Activated T-cell treated with anti-CD3 and anti-CD28 coated beads, Interleukin-2, amount 50 U/mL, for 4 hours (primary cell): Measurements from ENCODE around the gene MYMK. TPM values are rescaled to one million over a fixed set of nuclear protein-coding genes. Genes with fewer than 3 reads are reported as not detected.

ENCODE experiments used
- ATAC-seq, 2 donors: fragments of 200-7000 bp; cut with Tn5 transposase; one replicate each; pipeline ENCODE4 v1.10.0; 2021
- DNase-seq: peaks from one replicate; pipeline ENCODE4 v3.0.0-alpha.2; 2020
- H3K27me3 Mint-ChIP-seq: one replicate; pipeline ENCODE4 v1.8.0; 2021; ENCODE audit warnings: low read depth, mixed read lengths
- H3K36me3 Mint-ChIP-seq: one replicate; pipeline ENCODE4 v1.8.0; 2022; ENCODE audit warnings: mixed read lengths; ENCODE audit not compliant: insufficient read depth
- H3K4me1 Mint-ChIP-seq: one replicate; pipeline ENCODE4 v1.8.0; 2021; ENCODE audit warnings: low read depth, mixed read lengths
- H3K4me3 Mint-ChIP-seq: one replicate; pipeline ENCODE4 v1.8.0; 2021; ENCODE audit warnings: mild to moderate bottlenecking, moderate library complexity, mixed read lengths
- H3K9me3 Mint-ChIP-seq: one replicate; pipeline ENCODE4 v1.8.0; 2021; ENCODE audit warnings: mixed read lengths
- total RNA-seq, 3 donors: library from RNA; stranded (reverse); gene quantifications; one replicate each; pipeline ENCODE4 v1.2.1, GENCODE V29; 2021

The MYMK gene
- total RNA-seq, 3 donors from 2014 or later: not detected

DNA sequence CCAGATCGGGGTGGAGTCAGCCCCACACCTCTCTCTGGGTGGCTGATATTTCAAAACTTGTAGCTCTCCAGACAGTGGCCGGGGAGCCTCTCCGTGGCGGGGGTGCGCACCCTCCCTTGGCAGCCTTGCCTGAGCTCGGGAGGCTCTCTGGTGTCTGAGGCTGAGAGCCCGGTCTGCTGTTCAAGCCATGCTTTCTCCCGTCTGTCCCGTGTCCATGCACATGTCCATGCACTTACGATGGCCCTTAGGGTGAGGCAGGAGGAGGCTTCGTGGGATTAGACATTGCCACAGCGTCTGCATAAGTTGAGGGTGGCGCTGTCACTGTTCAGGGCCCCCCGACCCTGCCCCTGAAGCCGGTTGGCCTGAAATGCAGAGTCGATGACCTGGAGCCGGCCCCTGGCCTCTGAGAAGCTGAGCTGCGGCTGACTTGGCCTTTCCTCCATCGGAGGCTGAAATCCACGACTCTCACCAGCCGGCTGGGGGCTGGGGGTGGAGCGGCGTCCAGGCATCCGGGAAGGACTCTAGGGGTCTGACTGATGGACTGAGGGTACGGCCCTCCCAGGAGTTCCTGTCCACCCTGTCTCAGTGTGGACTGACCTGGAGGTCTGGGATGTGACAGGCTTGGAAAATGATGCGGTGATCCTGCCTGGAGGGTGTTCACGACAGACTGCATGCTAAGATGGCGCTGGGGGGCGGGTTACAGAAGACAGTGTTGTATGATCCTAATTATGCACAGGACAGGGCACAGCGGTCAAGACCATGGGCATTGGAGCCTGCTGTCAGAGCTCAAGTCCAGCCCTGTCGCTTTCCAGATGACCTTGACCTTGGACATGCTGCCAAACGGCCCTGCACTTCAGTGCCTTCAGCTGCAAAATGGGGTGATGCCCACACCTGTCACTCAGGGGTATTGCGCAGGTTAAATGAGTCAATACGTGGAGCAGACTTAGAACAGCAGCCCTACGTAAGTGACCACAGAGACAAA lies 27.6 kb downstream of the MYMK start:
- DNase-seq: no peak

DNA sequence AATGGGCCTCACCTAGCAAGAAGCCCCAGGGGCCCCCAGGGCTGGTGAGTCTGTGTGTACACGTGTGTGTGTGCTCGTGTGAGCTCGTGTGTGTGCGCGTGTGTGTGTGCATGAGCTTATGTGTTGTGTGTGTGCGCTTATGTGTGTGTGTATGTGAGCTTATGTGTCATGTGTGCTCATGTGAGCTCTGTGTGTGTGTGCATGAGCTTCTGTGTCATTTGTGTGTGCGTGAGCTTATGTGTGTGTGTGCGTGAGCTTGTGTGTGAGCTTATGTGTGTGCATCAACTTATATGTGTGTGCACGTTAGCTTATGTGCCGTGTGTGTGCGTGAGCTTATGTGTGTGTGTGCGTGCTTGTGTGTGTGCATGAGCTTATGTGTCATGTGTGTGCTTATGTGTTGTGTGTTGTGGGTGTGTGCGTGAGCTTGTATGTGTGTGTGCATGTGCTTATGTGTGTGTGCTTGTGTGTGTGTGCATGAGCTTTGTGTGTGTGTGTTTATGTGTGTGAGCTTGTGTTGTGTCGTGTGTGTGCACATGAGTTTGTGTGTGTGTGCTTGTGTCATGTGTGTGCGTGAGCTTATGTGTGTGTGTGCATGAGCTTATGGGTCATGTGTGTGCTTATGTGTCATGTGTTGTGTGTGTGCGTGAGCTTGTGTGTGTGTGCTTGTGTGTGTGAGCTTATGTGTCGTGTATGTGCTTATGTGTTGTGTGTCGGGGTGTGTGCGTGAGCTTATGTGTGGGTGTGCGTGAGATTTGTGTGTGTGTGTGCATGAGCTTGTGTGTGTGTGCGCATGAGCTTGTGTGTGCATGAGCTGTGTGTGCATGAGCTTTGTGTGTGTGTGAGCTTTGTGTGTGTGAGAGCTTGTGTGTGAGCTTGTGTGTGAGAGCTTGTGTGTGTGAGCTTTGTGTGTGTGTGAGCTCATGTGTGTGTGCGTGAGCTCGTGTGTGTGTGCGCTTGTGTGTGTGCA lies 29.1 kb downstream of the MYMK start:
- Mint-ChIP-seq H3K4me1 (no peaks in the 10 kb centered on the region), H3K9me3 (no peaks in the 10 kb centered on the region), H3K36me3 (no peaks in the 10 kb centered on the region), H3K27me3 (peaks cover 6% of the 10 kb centered on the region), H3K4me3 (no peak overlapping the region)
- DNase-seq: no peak
- ATAC-seq: no peak

More for the DNA sequence above, 27.6 kb downstream of the MYMK start:
- no peaks in the 10 kb centered on the region for H3K36me3 Mint-ChIP-seq
- H3K4me1 Mint-ChIP-seq: no peaks in the 10 kb centered on the region
- no peak for ATAC-seq
- peaks cover 11% of the 10 kb centered on the region for H3K9me3 Mint-ChIP-seq
- H3K27me3 Mint-ChIP-seq: peaks cover 6% of the 10 kb centered on the region
- no peak overlapping the region for H3K4me3 Mint-ChIP-seq

- Mint-ChIP-seq H3K27me3 (peaks cover 9% of the 10 kb centered on the region), H3K9me3 (no peaks in the 10 kb centered on the region), H3K4me1 (no peaks in the 10 kb centered on the region), H3K4me3 (no peak overlapping the region), H3K36me3 (no peaks in the 10 kb centered on the region)
- DNase-seq (no peak), ATAC-seq (no peak)
Observed at GRCh38 chr9:133494636-133495326, 30.0 kb downstream of the MYMK start.

GRCh38 chr9:133493845-133494540 lies 30.8 kb downstream of the MYMK start:
- Mint-ChIP-seq H3K4me3 (no peak overlapping the region), H3K9me3 (no peaks in the 10 kb centered on the region)

GRCh38 chr9:133493428-133493827 lies 31.3 kb downstream of the MYMK start:
- Mint-ChIP-seq H3K4me3 (no peak overlapping the region), H3K4me1 (no peaks in the 10 kb centered on the region), H3K9me3 (no peaks in the 10 kb centered on the region), H3K27me3 (peaks cover 12% of the 10 kb centered on the region), H3K36me3 (no peaks in the 10 kb centered on the region)
- ATAC-seq: no peak
- DNase-seq: no peak

More at GRCh38 chr9:133493845-133494540, 30.8 kb downstream of the MYMK start:
- Mint-ChIP-seq H3K36me3 (no peaks in the 10 kb centered on the region), H3K4me1 (no peaks in the 10 kb centered on the region), H3K27me3 (peaks cover 15% of the 10 kb centered on the region)
- ATAC-seq (no peak), DNase-seq (no peak)

DNA sequence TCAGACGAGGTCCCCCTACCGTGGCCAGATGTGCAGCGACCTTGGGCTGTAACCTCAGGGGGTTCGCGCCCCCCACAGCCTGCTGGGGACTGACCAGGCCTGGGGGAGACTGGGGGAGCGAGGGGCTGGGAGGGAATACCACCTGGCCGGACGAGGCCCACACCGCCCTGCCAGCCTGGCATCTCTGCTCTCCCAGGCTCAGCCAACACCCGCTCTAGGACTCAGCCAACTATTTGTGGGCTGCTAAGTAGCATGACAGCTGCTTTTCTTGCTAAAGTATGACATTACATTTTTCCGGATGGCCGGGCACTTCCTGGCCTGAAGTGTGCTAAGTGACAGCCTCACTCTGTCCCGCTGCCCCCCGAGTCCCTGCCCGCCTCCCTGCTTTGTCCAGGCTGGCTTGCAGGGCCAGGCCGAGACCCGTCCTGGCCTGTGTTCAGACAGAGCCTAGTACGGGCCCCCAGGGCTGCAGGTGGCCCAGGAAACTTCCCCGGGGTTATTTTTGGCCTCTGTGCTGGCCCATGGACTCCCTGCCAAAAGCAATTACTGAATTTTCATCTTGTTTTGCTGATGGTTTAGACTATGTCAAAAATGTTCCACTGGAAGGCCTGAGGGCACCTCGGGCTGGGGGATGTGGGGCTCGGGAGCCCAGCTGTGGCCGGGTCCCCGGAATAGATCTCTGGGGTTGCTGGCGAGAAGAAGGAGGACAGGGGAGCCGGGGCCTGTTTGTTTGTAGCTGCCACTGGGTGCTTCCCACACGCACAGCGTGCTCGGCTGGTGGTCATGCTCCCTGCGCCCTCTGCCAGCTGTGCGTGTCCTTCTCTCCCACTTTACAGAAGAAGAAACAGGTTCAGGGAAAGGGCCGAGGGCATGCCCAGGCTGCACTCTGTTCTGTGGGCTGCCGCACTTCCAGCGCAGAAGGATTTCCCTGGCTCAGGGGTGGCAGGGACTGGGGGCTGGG lies 32.4 kb downstream of the MYMK start:
- no peak overlapping the region for H3K4me3 Mint-ChIP-seq
- ATAC-seq (no peak), DNase-seq (no peak)
- H3K36me3 Mint-ChIP-seq: no peaks in the 10 kb centered on the region
- H3K9me3 Mint-ChIP-seq: no peaks in the 10 kb centered on the region
- H3K27me3 Mint-ChIP-seq: peaks cover 9% of the 10 kb centered on the region
- no peaks in the 10 kb centered on the region for H3K4me1 Mint-ChIP-seq

GRCh38 chr9:133491656-133491925 lies 33.2 kb downstream of the MYMK start:
- ATAC-seq (no peak), DNase-seq (no peak)
- H3K27me3 Mint-ChIP-seq: peaks cover 9% of the 10 kb centered on the region
- no peaks in the 10 kb centered on the region for H3K36me3 Mint-ChIP-seq
- no peaks in the 10 kb centered on the region for H3K9me3 Mint-ChIP-seq
- H3K4me3 Mint-ChIP-seq: no peak overlapping the region
- no peaks in the 10 kb centered on the region for H3K4me1 Mint-ChIP-seq

DNA sequence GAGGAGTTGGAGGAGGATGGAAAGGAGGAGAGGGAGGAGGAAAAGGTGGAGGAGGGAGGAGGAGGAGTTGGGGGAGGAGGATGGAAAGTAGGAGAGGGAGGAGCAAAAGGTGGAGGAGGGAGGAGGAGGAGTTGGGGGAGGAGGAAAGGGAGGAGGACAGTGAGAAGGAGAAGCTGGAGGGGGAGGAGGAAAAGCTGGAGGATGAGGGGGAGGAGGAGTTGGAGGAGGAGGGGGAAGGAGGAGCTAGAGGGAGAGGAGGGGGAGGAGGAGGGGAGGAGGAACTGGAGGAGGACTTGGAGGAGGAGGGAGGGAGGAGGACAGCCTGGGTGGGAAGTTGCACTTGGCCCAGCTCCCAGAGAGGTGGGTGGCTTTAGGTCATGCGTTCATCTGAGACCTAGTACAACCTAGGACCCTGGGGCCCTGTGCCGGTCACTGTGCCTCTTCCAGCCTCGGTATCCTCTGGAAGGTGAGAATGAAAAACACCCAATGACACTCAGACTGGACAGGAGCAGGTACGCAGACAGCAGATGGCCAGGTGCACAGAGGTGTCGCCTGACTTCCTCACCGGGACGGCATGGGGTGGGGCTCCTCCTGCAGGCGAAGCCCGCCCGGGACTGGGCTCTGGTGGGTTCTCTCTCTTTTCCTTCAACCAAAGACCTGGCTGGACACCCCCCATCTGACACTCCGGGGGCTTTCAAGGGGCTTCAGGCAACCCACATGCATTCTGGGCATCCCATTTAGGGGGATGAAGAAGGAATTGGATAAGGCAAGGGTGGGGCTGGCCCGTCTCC lies 33.7 kb downstream of the MYMK start:
- H3K9me3 Mint-ChIP-seq: no peaks in the 10 kb centered on the region
- no peak overlapping the region for H3K4me3 Mint-ChIP-seq
- DNase-seq: no peak
- peaks cover 9% of the 10 kb centered on the region for H3K27me3 Mint-ChIP-seq
- no peak for ATAC-seq
- H3K36me3 Mint-ChIP-seq: no peaks in the 10 kb centered on the region
- peaks cover 5% of the 10 kb centered on the region for H3K4me1 Mint-ChIP-seq

GRCh38 chr9:133490201-133490681 lies 34.5 kb downstream of the MYMK start:
- H3K4me3 Mint-ChIP-seq: no peak overlapping the region
- peaks cover 6% of the 10 kb centered on the region for H3K4me1 Mint-ChIP-seq
- H3K9me3 Mint-ChIP-seq: no peaks in the 10 kb centered on the region
- DNase-seq (no peak), ATAC-seq (no peak)
- H3K36me3 Mint-ChIP-seq: no peaks in the 10 kb centered on the region
- H3K27me3 Mint-ChIP-seq: peaks cover 9% of the 10 kb centered on the region

DNA sequence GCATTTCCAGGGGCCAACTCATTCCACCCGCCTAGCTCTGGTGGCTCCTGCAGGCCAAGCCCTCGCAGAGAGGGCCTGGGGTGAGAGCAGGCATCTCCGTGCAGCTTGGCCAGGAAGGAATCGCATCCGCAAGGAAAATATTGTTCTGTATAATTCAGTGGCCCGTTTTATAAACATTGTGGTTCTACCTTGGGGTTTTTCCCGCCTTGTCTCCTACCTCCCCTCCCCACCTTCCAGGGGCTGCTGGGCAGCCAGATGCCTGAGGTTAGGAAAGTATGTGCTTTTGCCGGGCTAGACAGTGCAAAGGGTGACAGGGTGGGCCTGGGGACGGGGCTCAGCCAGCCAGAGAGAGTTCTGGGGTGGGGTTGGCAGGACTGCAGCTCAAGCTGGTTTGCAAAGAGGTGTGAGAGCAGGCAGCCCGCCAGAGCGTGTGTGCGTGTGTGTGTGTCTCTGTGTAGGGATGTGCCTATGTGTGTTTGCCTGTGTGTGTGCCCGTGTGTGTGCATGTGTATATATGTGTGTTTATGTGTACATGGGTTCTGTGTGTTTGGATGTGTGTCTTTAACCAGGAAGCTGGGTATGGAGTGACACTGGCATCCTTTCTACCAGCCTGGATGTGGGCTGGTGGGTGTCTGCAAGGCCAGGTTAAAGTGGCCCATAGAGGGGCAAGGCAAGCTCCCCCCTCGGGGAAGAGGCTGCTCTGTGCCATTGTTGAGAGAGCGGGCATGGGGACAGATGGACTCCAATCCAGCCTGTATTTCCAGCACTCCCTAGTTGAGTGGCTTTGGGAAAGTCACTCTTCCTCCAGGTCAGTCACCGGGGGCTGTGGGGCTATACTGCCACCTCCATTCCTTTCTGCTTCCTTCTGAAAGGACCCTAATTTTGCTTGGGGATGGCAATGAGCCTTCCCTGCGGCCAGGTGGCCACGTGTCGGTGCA lies 35.2 kb downstream of the MYMK start:
- Mint-ChIP-seq H3K9me3 (no peaks in the 10 kb centered on the region), H3K4me3 (no peak overlapping the region), H3K27me3 (peaks cover 9% of the 10 kb centered on the region), H3K36me3 (no peaks in the 10 kb centered on the region), H3K4me1 (peaks cover 6% of the 10 kb centered on the region)
- no peak for DNase-seq
- ATAC-seq: no peak

DNA sequence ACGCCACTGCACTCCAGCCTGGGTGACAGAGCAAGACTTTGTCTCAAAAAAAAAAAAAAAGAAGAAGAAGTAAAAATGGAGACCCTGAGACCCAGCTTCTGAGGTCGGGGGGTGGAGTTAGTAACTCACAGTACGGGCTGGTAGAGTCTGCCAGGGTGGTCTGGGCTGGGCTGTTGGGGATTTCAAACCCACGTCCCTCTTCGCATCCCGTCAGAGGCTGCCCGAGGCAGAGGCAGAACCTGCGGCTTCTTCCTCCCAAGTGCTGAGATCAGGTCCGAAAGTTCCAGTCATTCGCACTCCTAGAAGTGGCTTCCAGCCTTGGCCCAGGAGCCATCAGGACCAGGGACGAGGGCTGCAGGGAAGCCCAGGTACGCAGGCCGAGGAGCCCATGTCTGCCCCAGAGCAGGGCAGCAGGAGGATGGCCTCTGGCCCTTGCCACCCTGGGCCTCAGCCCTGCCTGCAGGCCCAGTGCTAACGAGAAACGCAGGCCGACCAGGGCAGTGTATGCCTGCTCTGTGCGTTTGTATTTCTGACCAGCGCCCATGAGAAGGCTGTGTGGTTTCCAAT lies 36.0 kb downstream of the MYMK start:
- peaks cover 6% of the 10 kb centered on the region for H3K4me1 Mint-ChIP-seq
- DNase-seq: no peak
- no peak overlapping the region for H3K4me3 Mint-ChIP-seq
- no peaks in the 10 kb centered on the region for H3K9me3 Mint-ChIP-seq
- H3K36me3 Mint-ChIP-seq: no peaks in the 10 kb centered on the region
- peaks cover 9% of the 10 kb centered on the region for H3K27me3 Mint-ChIP-seq
- ATAC-seq: no peak
